C4-2B (cell line): ENCODE measurements around the gene NUP210.

Source experiments
- H3K27ac ChIP-seq: fragments of 450-650 bp; 2 replicates; pipeline ENCODE4 v1.5.1; 2017
- CTCF ChIP-seq: fragments of 450-650 bp; conservative IDR thresholded peaks from 2 replicates; pipeline ENCODE4 v1.5.1; 2017; ENCODE audit warnings: mild to moderate bottlenecking
- ZFX ChIP-seq: fragments of 450-650 bp; IDR thresholded peaks from 2 replicates; pipeline ENCODE4 v1.6.1; 2017

The NUP210 gene

GRCh38 chr3:13335059-13335458, 85.1 kb downstream of the NUP210 start:
- TF ChIP-seq CTCF, result no peak
- no peak for TF ChIP-seq ZFX
- no peak overlapping the region for H3K27ac ChIP-seq

GRCh38 chr3:13333236-13333897, 86.8 kb downstream of the NUP210 start:
- no peak for TF ChIP-seq CTCF
- TF ChIP-seq ZFX, result no peak
- no peak overlapping the region for H3K27ac ChIP-seq

- no peak overlapping the region for H3K27ac ChIP-seq
- TF ChIP-seq ZFX (no peak), CTCF (no peak)
These were observed 87.4 kb downstream of the NUP210 start for GRCh38 chr3:13332740-13333139.

- H3K27ac ChIP-seq, result no peak overlapping the region
- TF ChIP-seq ZFX (no peak), CTCF (no peak)
These were observed 88.0 kb downstream of the NUP210 start for GRCh38 chr3:13332158-13332557.

GRCh38 chr3:13329746-13330145, 90.4 kb downstream of the NUP210 start:
- H3K27ac ChIP-seq, result no peak overlapping the region
- TF ChIP-seq CTCF (no peak), ZFX (no peak)

GRCh38 chr3:13325892-13326443, 94.2 kb downstream of the NUP210 start:
- TF ChIP-seq CTCF, result no peak
- no peak for TF ChIP-seq ZFX
- no peak overlapping the region for H3K27ac ChIP-seq

- no peak for TF ChIP-seq ZFX
- no peak overlapping the region for H3K27ac ChIP-seq
These were observed 95.2 kb downstream of the NUP210 start for GRCh38 chr3:13324835-13325501.
